PFSK-1 (cell line): ENCODE data around the gene NABP2.
A peak's percentile ranks its signal among the peaks of the same experiment; 100 is the strongest.

Experiments used
- FOXP2 ChIP-seq: optimal IDR thresholded peaks from 2 replicates; pipeline ENCODE3; 2011; ENCODE audit warnings: borderline replicate concordance, control low read depth, inconsistent platforms; ENCODE audit not compliant: insufficient read depth; ENCODE audit errors: extremely low read length, extremely low read depth
- POLR2AphosphoS5 ChIP-seq: IDR thresholded peaks from 2 replicates; pipeline ENCODE4 v1.6.1; 2012; ENCODE audit warnings: low read depth, mild to moderate bottlenecking, control low read depth, low read length, moderate library complexity
- REST ChIP-seq, 2 experiments: IDR thresholded peaks; 2 replicates each; pipeline versions ENCODE4 v1.6.1 to v1.8.0; 2011 to 2012; ENCODE audit warnings: low read depth in 2 of 2, low read length in 2 of 2, control low read depth in 1 of 2, inconsistent platforms in 1 of 2, mild to moderate bottlenecking in 1 of 2, moderate library complexity in 1 of 2; ENCODE audit not compliant: insufficient read depth in 1 of 2
- SIN3A ChIP-seq: IDR thresholded peaks from 2 replicates; pipeline ENCODE4 v1.6.1; 2012; ENCODE audit warnings: mild to moderate bottlenecking, low read length, moderate library complexity, borderline replicate concordance; ENCODE audit not compliant: insufficient read depth
- TAF1 ChIP-seq: IDR thresholded peaks from 2 replicates; pipeline ENCODE4 v1.6.1; 2012; ENCODE audit warnings: low read length, control low read depth, borderline replicate concordance; ENCODE audit not compliant: insufficient read depth

The NABP2 gene

GRCh38 chr12:56257491-56258067 lies 33.4 kb downstream of the NABP2 start:
- TF ChIP-seq REST (IDR thresholded peaks at IDR 0.05; ENCODE audit: insufficient read depth in 1 of 2, low read depth in 2 of 2, low read length in 2 of 2) (no peak), FOXP2 (no peak), SIN3A (no peak), TAF1 (no peak), POLR2AphosphoS5 (no peak; the same call in 1 of the 2 replicates)

DNA sequence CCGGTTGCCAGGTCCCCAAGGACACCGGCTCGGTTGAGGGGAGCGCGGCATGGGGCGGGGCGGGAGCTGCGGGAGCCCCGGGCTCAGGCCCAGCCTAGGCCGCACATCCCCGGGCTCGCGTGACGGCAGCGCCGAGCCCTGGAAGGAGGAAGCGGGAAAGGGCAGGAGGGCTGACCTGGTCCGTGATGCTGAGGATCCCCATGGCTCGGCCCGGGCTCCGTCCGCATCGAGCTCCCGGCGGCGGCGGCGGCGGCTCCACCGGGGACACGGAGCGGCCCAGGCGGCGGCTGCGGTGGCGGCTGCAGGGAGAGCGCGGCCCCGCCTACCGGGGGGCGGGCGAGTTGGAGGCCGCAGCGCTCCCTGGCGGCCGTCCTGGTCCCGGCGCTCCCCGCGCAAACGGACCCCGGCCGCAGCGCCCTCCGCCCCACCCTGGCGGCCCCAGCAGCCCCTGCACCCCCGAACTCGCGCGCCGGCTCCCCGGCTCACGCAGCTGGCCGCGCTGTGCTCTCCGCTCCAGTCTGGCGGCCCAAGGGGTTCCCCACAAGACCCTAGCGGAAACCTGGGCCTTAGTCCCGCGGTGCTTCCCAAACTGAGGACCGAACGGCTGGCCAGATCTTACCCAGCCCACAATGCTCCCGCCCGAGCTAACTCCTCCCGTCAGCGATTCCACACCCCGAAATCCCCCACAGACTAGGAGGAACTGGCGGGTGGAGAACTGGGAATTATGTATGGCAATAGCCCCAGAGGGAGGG lies 34.1 kb downstream of the NABP2 start, which contains the start of gene ANKRD52:
TSS of gene ANKRD52 (minus strand) at position 317 of the 752 bp plus-strand sequence. CDS start at position 202, 115 bp downstream.
- no peak for TF ChIP-seq FOXP2
- 0 out of 2 replicates have a peak, but pooled peaks have one; percentile 38 for TF ChIP-seq TAF1
- peak; percentile 69 for TF ChIP-seq POLR2AphosphoS5
- TF ChIP-seq REST (IDR thresholded peaks at IDR 0.05; ENCODE audit: insufficient read depth in 1 of 2, low read depth in 2 of 2, low read length in 2 of 2) = 0 out of 4 replicates have a peak, but pooled peaks of 1 of the 2 experiments have one; percentile 26
- TF ChIP-seq SIN3A = no peak

- no peak for TF ChIP-seq TAF1
- no peak for TF ChIP-seq FOXP2
- no peak for TF ChIP-seq SIN3A
- no peak for TF ChIP-seq POLR2AphosphoS5
- TF ChIP-seq REST (IDR thresholded peaks at IDR 0.05; ENCODE audit: insufficient read depth in 1 of 2, low read depth in 2 of 2, low read length in 2 of 2) = no peak
Observed at GRCh38 chr12:56258820-56259183, 34.7 kb downstream of the NABP2 start.

DNA sequence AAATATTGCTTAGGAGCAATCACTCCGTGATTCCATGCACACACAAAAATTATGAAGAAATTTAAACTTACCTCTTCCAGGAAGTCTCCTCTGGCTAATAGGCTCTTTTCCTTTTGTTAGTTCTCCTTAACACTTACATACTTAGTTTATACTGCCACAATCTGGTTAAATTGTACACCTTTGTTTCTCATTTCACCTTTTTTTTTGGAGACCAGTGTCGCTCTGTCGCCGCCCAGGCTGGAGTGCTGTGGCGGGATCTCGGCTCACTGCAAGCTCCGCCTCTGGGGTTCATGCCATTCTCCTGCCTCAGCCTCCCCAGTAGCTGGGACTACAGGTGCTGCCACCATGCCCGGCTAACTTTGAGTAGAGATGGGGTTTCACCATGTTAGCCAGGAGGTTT lies 36.2 kb downstream of the NABP2 start:
- no peak for TF ChIP-seq REST (IDR thresholded peaks at IDR 0.05; ENCODE audit: insufficient read depth in 1 of 2, low read depth in 2 of 2, low read length in 2 of 2)
- TF ChIP-seq FOXP2 = no peak
- TF ChIP-seq SIN3A = no peak
- no peak for TF ChIP-seq POLR2AphosphoS5
- TF ChIP-seq TAF1 = no peak
